CD4-positive, alpha-beta T cell (primary cell): ENCODE data around the gene PRDX6. TPM values are rescaled to one million over a fixed set of nuclear protein-coding genes. Genes with fewer than 3 reads are reported as not detected.

Source experiments
- ATAC-seq: fragments of 200-7000 bp; cut with Tn5 transposase; one replicate; pipeline ENCODE4 v1.10.0; 2022; ENCODE audit warnings: mild to moderate bottlenecking; ENCODE audit not compliant: poor library complexity
- CTCF ChIA-PET: fragments of 350-600 bp; sonication (Branson Sonifier 250); formaldehyde crosslinking; loops from one replicate; lab custom pipeline; 2021; ENCODE audit warnings: antibody characterized with exemption, inconsistent platforms; lab: Charles Lee
- POLR2A ChIA-PET: fragments of 350-600 bp; sonication (Branson Sonifier 250); formaldehyde crosslinking; loops from one replicate; lab custom pipeline; 2021; ENCODE audit warnings: antibody characterized with exemption, inconsistent platforms; lab: Charles Lee
- DNase-seq, 14 experiments: peaks; one replicate each; pipeline ENCODE4 v3.0.0-alpha.2; 2013 to 2020; ENCODE audit warnings: mixed read lengths in 2 of 14
- H3K27ac ChIP-seq, 2 donors: one replicate each; pipeline versions ENCODE4 v1.5.1 to v1.7.0; 2013; ENCODE audit warnings: low read length in 2 of 2, low read depth in 1 of 2, mild to moderate bottlenecking in 1 of 2
- H3K27me3 ChIP-seq, 2 experiments: 1 replicate in 1 of 2; 2 replicates in 1 of 2; pipeline versions ENCODE4 v1.6.1 to v1.7.0; 2013; ENCODE audit warnings: low read length in 2 of 2, control low read depth in 1 of 2, mild to moderate bottlenecking in 1 of 2, moderate library complexity in 1 of 2; ENCODE audit not compliant: insufficient read depth in 2 of 2, control insufficient read depth in 1 of 2
- H3K36me3 ChIP-seq: one replicate; pipeline ENCODE4 v1.6.1; 2013; ENCODE audit warnings: low read length, control low read depth; ENCODE audit not compliant: insufficient read depth
- H3K4me1 ChIP-seq: one replicate; pipeline ENCODE4 v1.6.1; 2013; ENCODE audit warnings: low read length, control low read depth; ENCODE audit not compliant: insufficient read depth
- H3K4me3 ChIP-seq: one replicate; pipeline ENCODE4 v1.5.1; 2013; ENCODE audit warnings: mild to moderate bottlenecking, low read length, moderate library complexity
- H3K9me3 ChIP-seq, 2 experiments: 1 replicate in 1 of 2; 2 replicates in 1 of 2; pipeline versions ENCODE4 v1.6.1 to v1.7.0; 2013; ENCODE audit warnings: low read length in 2 of 2, mild to moderate bottlenecking in 2 of 2, control low read depth in 1 of 2, moderate library complexity in 1 of 2; ENCODE audit not compliant: control insufficient read depth in 1 of 2, insufficient read depth in 1 of 2
- H3K27ac Mint-ChIP-seq: one replicate; pipeline ENCODE4 v1.8.0; 2020; ENCODE audit warnings: mixed read lengths
- H3K27me3 Mint-ChIP-seq: one replicate; pipeline ENCODE4 v1.8.0; 2021; ENCODE audit warnings: mixed read lengths
- H3K36me3 Mint-ChIP-seq: one replicate; pipeline ENCODE4 v1.8.0; 2021; ENCODE audit warnings: low read depth, mixed read lengths
- H3K4me1 Mint-ChIP-seq: one replicate; pipeline ENCODE4 v1.8.0; 2021; ENCODE audit warnings: low read depth, mixed read lengths
- H3K4me3 Mint-ChIP-seq: one replicate; pipeline ENCODE4 v1.8.0; 2020; ENCODE audit warnings: mild to moderate bottlenecking, mixed read lengths
- H3K9me3 Mint-ChIP-seq: one replicate; pipeline ENCODE4 v1.8.0; 2020; ENCODE audit warnings: mixed read lengths
- intact Hi-C, 2 experiments: fragments of 100-400 bp; cut with DNase I in 1 of 2; cut with micrococcal nuclease in 1 of 2; formaldehyde crosslinking; loops; one replicate each; pipeline versions ENCODE4 v1.15.1 to v1.9.0; 2023 to 2025; cut with DNase I, micrococcal nuclease
- total RNA-seq, 174 experiments: library from RNA in 2 of 174; stranded (reverse) in 2 of 174; gene quantifications; one replicate each; pipeline ENCODE4 v1.2.3 and lab custom pipeline; 2021 to 2026
- TF ChIP-seq, protein P1 (sequence below): fragments of 200-600 bp; IDR thresholded peaks from one replicate; pipeline ENCODE4 v1.8.0; 2022; ENCODE audit warnings: antibody characterized with exemption, mild to moderate bottlenecking

The PRDX6 gene
- total RNA-seq, 2 experiments from 2014 or later, result 101 to 102 TPM

DNA sequence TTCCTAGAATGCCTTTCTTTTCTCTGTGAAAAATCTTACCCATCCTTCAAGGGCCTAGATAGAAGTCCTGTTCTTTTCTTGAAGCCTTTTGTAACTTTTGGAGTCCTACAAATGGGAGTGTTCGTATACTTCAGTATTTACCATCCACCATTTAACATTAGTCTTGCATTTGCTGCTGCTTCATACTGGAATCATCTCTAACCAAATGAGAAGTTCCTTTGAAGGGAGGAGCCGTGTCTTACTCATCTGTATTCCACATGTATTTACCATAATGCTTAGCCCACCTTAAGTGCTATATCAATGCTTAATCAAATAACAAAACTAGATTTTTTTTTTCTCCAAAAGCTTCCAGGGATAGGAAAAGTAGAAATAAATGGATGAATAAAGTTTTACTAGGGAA, 7.1 kb downstream of the PRDX6 start:
- ATAC-seq (no peak), DNase-seq (no peak)
- CTCF ChIA-PET, result no interaction called here
- Mint-ChIP-seq H3K4me3 (no peak overlapping the region), H3K27ac (no peak overlapping the region), H3K36me3 (peaks cover 99% of the 10 kb centered on the region), H3K9me3 (no peaks in the 10 kb centered on the region), H3K4me1 (peaks cover 14% of the 10 kb centered on the region), H3K27me3 (no peaks in the 10 kb centered on the region)
- H3K4me3 ChIP-seq, result no peak overlapping the region
- TF ChIP-seq, protein P1, sequence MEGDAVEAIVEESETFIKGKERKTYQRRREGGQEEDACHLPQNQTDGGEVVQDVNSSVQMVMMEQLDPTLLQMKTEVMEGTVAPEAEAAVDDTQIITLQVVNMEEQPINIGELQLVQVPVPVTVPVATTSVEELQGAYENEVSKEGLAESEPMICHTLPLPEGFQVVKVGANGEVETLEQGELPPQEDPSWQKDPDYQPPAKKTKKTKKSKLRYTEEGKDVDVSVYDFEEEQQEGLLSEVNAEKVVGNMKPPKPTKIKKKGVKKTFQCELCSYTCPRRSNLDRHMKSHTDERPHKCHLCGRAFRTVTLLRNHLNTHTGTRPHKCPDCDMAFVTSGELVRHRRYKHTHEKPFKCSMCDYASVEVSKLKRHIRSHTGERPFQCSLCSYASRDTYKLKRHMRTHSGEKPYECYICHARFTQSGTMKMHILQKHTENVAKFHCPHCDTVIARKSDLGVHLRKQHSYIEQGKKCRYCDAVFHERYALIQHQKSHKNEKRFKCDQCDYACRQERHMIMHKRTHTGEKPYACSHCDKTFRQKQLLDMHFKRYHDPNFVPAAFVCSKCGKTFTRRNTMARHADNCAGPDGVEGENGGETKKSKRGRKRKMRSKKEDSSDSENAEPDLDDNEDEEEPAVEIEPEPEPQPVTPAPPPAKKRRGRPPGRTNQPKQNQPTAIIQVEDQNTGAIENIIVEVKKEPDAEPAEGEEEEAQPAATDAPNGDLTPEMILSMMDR, result no peak
- H3K27me3 ChIP-seq, result no peaks in the 10 kb centered on the region
- POLR2A ChIA-PET, result no interaction called here
- no peaks in the 10 kb centered on the region for H3K9me3 ChIP-seq
- no peak overlapping the region for H3K27ac ChIP-seq
- H3K4me1 ChIP-seq, result no peaks in the 10 kb centered on the region
- intact Hi-C loops, result loop anchor here (2.0 to 10.0 kb wide), 3 partner anchors 33 to 1639 kb away; partner anchors contain the start of gene DNM3 (in 1 of the 2)
- H3K36me3 ChIP-seq, result peaks cover 72% of the 10 kb centered on the region

DNA sequence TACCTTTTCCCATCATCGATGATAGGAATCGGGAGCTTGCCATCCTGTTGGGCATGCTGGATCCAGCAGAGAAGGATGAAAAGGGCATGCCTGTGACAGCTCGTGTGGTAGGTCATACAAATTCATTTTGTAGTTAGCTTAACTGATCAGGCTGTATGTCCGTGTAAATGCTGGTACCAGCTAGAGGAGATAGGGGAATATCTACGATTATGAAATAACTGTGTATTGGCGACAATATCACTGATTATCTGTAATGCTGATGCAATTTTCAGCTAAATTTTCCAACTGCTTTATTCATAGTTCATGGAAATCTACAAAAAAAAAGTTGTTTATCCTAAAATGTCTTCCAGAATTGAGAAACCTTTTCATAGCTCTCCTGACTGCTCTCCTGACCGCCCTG, 8.3 kb downstream of the PRDX6 start:
- no peaks in the 10 kb centered on the region for H3K4me1 ChIP-seq
- peaks cover 72% of the 10 kb centered on the region for H3K36me3 ChIP-seq
- H3K27ac ChIP-seq, result no peak overlapping the region
- no peak overlapping the region for H3K4me3 Mint-ChIP-seq
- H3K27ac Mint-ChIP-seq, result no peak overlapping the region
- POLR2A ChIA-PET, result interaction anchor here (1.1 to 1.7 kb wide), 2 partner anchors 8 to 47 kb away, joined by 3 to 6 read pairs; partner anchors contain the start of gene PRDX6
- no peaks in the 10 kb centered on the region for H3K9me3 Mint-ChIP-seq
- no peak for ATAC-seq
- no peak for DNase-seq
- no peaks in the 10 kb centered on the region for H3K9me3 ChIP-seq
- TF ChIP-seq, protein P1, result no peak
- H3K4me1 Mint-ChIP-seq, result peaks cover 4% of the 10 kb centered on the region
- H3K27me3 ChIP-seq, result no peaks in the 10 kb centered on the region
- CTCF ChIA-PET, result no interaction called here
- H3K36me3 Mint-ChIP-seq, result peaks cover 99% of the 10 kb centered on the region
- H3K4me3 ChIP-seq, result no peak overlapping the region
- intact Hi-C loops, result loop anchor here (2.0 to 10.0 kb wide), 2 partner anchors 31 to 1641 kb away; partner anchors contain the start of gene DNM3 (in 1 of the 2)
- no peaks in the 10 kb centered on the region for H3K27me3 Mint-ChIP-seq

DNA sequence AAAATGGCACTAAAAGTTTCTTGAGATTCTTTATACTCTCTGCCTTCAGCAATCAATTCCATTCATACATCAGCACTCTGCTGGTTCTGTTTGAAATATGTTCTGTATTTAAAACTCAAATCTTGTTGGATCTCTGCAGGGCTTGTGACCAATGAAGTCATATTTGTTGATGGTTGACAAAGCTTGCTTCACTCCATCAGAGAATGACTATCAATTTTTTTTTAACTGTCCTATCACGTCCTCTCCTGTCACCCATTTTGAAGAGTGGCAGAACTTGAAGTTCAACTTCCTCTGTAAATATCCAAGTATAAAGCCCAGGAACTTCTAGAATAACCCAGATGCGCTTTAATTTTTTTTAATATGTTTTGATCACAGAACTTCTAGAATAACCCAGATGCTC, 10.9 kb downstream of the PRDX6 start:
- no peaks in the 10 kb centered on the region for H3K27me3 ChIP-seq
- no peaks in the 10 kb centered on the region for H3K4me1 ChIP-seq
- H3K36me3 ChIP-seq, result peaks cover 53% of the 10 kb centered on the region
- Mint-ChIP-seq H3K4me3 (no peak overlapping the region), H3K27me3 (no peaks in the 10 kb centered on the region), H3K9me3 (no peaks in the 10 kb centered on the region), H3K4me1 (no peaks in the 10 kb centered on the region), H3K36me3 (peaks cover 75% of the 10 kb centered on the region), H3K27ac (no peak overlapping the region)
- no peak for DNase-seq
- no peak for ATAC-seq
- H3K27ac ChIP-seq, result no peak overlapping the region
- no peak overlapping the region for H3K4me3 ChIP-seq
- TF ChIP-seq, protein P1, result no peak
- intact Hi-C loops, result loop anchor here in 1 of 2 experiments (10.0 kb wide), 1 partner anchor 1643 kb away; the partner anchor contains the start of gene DNM3
- CTCF ChIA-PET, result no interaction called here
- POLR2A ChIA-PET, result interaction anchor here (0.6 to 1.3 kb wide), 2 partner anchors 11 to 175 kb away, joined by 3 read pairs; partner anchors contain the start of gene PRDX6
- H3K9me3 ChIP-seq, result no peaks in the 10 kb centered on the region
